Measurements from ENCODE around the gene PTRHD1. TPM values are rescaled to one million over a fixed set of nuclear protein-coding genes. Genes with fewer than 3 reads are reported as not detected.

Gene PTRHD1
- total RNA-seq, 4 donors from 2014 or later = 22.6 to 41.8 (median 25.8) TPM

DNA sequence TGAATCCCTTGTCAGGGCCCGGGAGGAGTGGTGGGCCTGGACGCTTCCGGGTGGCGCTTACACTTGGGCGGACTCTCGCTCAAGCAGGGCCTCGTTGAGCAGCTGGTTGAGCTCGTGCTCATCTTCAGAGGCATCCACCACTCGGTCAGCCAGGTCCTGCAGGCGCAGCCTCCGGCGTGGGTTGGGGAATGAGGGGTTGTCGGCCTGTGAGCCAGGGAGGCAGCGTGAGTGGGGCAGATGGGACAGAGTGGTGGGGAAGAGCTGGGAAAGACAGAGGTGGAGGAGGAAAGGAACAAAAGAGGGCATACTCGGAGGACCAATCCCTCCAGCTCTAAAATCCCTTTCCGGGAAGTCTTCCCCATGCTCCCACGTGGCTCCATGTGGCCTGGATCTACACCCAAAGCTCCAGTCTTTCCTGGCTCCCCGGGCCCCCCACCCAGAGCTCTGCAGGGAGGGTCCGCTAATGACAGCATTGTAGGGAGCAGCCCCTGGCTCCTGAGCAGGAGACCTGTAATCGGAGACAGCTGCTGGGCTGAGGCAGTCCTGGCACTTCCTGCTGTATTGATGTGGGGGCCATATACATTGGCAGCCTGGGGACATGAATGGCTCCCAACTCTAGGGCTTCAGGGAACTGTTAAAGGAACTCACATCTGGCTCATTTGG lies 41.7 kb upstream of the PTRHD1 start:
- H3K27me3 ChIP-seq = no peaks in the 10 kb centered on the region
- no peaks in the 10 kb centered on the region for H3K9me3 ChIP-seq
- no peak for DNase-seq
- peaks cover 0 to 77% (median 0%) of the 10 kb centered on the region in 3 donors for H3K36me3 ChIP-seq
- no peak for TF ChIP-seq CTCF (IDR thresholded peaks at IDR 0.05)
- no peak for TF ChIP-seq POLR2A (IDR thresholded peaks at IDR 0.05)
- no peak overlapping the region for H3K4me3 ChIP-seq
- intact Hi-C loops (cut with DNase I) = no loop called here
- WGBS, 2 donors = 60 to 93% methylated on average over 3 to 6 of the region's 20 CpGs
- H3K27ac ChIP-seq = no peak overlapping the region
- peaks cover 0 to 5% (median 0%) of the 10 kb centered on the region in 3 donors for H3K4me1 ChIP-seq

DNA sequence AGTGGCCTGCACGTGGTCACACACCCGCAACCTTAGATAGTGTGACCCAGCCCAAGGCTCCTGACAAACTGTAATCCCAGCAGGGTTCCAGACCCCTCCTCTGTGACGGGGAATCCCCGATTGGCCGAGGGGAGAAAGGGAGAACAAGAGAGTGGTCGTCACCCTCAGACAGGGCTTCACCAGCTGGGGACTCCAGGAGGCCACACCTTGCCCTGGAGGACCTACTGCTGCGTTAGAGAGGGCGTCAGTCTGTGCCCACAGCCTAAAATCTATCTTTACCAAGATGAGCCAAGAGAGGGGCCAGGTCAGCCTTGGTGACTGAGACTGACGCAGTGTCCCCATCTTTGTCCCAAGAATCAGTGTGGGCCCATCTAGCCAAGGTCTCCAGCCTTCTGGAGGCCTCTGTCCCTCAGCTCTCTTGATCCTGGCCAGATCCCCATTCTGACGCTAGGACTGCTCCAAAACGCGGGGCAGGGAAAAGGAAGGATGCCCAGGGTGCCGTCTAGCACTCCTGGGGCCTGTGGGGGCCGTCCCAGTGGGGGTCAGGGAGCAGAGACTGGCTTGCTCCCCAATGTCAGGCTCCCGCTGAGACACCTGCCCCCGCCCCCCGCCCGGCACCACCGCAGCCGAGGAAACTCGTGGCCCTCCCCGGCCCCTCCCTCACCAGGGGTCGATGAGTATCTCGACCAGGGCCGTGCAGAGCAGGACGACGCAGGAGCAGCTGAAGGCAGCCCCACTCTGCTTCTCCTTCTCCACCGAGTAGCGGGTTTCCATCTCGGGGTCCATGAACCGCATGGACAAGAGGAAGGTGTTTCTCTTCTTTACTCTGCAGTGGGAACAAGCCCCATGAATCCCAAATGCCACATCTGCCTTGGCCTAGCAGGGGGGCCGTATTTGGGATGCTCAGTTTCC lies 40.9 kb upstream of the PTRHD1 start:
- intact Hi-C loops (cut with DNase I) = no loop called here
- 89 to 93% methylated on average over 6 to 14 of the region's 32 CpGs for WGBS, 2 donors
- no peak for DNase-seq

DNA sequence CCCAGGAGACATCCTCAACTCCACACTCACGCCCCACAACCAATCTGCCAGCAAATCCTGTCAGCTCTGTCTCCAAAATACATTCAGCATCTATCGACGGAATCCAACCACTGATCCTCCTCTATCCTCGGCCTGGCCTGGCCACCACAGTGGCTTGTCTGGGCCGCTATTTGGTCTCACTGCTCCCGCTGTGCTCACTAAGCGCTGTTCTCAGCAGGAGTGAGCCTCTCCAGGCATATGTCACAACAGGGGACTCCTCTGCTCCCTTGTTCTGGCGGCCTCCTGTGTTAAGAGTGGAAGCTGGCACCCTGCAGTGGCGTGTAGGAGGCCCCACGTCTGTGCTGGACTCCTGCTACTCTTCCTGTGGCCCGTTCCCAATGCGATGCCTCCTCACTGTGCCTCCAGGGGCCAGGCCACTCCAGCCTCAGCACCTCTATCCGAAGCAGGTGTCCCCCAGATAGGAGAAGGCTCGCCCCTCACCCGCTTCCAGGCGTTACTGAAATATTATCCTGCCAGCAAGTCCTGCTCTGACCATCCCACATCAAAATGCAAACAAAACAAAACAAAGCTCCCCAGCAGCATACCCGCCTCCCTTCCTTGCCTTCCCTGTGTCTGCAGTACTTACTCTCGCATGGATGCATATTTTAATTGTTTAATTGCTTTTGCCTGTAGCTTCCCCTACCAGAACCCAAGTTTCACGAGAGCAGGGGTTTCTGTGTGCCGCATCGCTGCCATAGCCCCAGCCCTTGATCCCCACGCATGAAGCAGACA lies 39.9 kb upstream of the PTRHD1 start:
- H3K27ac ChIP-seq = no peak overlapping the region
- DNase-seq = no peak
- no peaks in the 10 kb centered on the region for H3K27me3 ChIP-seq
- H3K36me3 ChIP-seq = peaks cover 0 to 60% (median 0%) of the 10 kb centered on the region in 3 donors
- H3K9me3 ChIP-seq = no peaks in the 10 kb centered on the region
- WGBS, 2 donors = 90 to 95% methylated on average over 21 of the region's 22 CpGs
- peaks cover 0 to 5% (median 1%) of the 10 kb centered on the region in 3 donors for H3K4me1 ChIP-seq
- TF ChIP-seq POLR2A (IDR thresholded peaks at IDR 0.05) (no peak), CTCF (IDR thresholded peaks at IDR 0.05) (no peak)
- H3K4me3 ChIP-seq = no peak overlapping the region
- intact Hi-C loops (cut with DNase I) = no loop called here

More for the DNA sequence above, 40.9 kb upstream of the PTRHD1 start:
- no peaks in the 10 kb centered on the region for H3K9me3 ChIP-seq
- H3K36me3 ChIP-seq = peaks cover 0 to 69% (median 0%) of the 10 kb centered on the region in 3 donors
- H3K27ac ChIP-seq = no peak overlapping the region
- no peak overlapping the region for H3K4me3 ChIP-seq
- peaks cover 0 to 5% (median 0%) of the 10 kb centered on the region in 3 donors for H3K4me1 ChIP-seq
- no peaks in the 10 kb centered on the region for H3K27me3 ChIP-seq
- TF ChIP-seq CTCF (IDR thresholded peaks at IDR 0.05) (no peak), POLR2A (IDR thresholded peaks at IDR 0.05) (no peak)

DNA sequence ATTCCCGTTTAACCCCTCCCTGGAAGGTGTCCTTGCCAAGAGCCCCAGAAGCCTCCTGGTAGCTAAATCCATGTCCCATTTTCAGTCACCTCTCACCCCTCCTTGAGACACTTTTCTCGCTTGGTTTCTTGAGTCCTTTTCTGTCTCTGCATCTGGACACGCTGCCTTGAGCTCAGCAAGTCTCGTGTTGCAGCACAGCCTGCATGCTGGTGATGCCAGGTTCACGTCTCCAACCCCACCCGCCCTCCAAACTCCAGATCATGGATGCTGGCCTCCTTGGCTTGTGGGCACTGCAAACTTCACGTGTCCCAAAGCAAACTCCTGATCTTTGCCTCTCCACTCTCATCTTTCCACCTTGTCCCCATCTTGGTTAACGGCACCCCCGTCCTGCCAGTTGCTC lies 39.3 kb upstream of the PTRHD1 start:
- Histone ChIP-seq H3K27ac (no peak overlapping the region), H3K4me1 (peaks cover 0 to 10% (median 5%) of the 10 kb centered on the region in 3 donors), H3K9me3 (no peaks in the 10 kb centered on the region), H3K4me3 (no peak overlapping the region), H3K36me3 (peaks cover 0 to 54% (median 0%) of the 10 kb centered on the region in 3 donors), H3K27me3 (no peaks in the 10 kb centered on the region)
- TF ChIP-seq POLR2A (IDR thresholded peaks at IDR 0.05) (no peak), CTCF (IDR thresholded peaks at IDR 0.05) (no peak)
- WGBS, 2 donors = 60 to 76% methylated on average over 9 of the region's 9 CpGs
- intact Hi-C loops (cut with DNase I) = no loop called here
- DNase-seq = no peak

Measured in esophagus squamous epithelium (tissue), 5 donors.